Central memory CD8-positive, alpha-beta T cell (primary cell): Measurements from ENCODE around the gene CAMK1D.
"Not testable (repeated sequence)": the region's sequence is repeated elsewhere in the genome, so short reads cannot be mapped to it uniquely, and the experiment has no call there.

Experiments
- ATAC-seq: fragments of 150-1000 bp; cut with Tn5 transposase; replicated peaks from 2 replicates; pipeline ENCODE4 v1.10.0; 2022; ENCODE audit warnings: mild to moderate bottlenecking, moderate FRiP score, moderate number of reproducible peaks; ENCODE audit not compliant: poor library complexity, severe bottlenecking; ENCODE audit errors: extremely low read depth
- DNase-seq, 2 donors: peaks; one replicate each; pipeline ENCODE4 v3.0.0; 2021; ENCODE audit warnings: low spot score in 2 of 2
- H3K27ac Mint-ChIP-seq: one replicate; pipeline ENCODE4 v1.8.0; 2022; ENCODE audit warnings: low read depth, mild to moderate bottlenecking, moderate library complexity, mixed read lengths
- H3K27me3 Mint-ChIP-seq: one replicate; pipeline ENCODE4 v1.8.0; 2022; ENCODE audit warnings: mixed read lengths
- H3K36me3 Mint-ChIP-seq: one replicate; pipeline ENCODE4 v1.8.0; 2022; ENCODE audit warnings: mild to moderate bottlenecking, moderate library complexity, mixed read lengths; ENCODE audit not compliant: insufficient read depth
- H3K4me1 Mint-ChIP-seq: one replicate; pipeline ENCODE4 v1.8.0; 2022; ENCODE audit warnings: mixed read lengths
- H3K4me3 Mint-ChIP-seq: one replicate; pipeline ENCODE4 v1.8.0; 2022; ENCODE audit warnings: mild to moderate bottlenecking, moderate library complexity, mixed read lengths
- H3K9me3 Mint-ChIP-seq: one replicate; pipeline ENCODE4 v1.8.0; 2022; ENCODE audit warnings: mixed read lengths

Gene CAMK1D

DNA sequence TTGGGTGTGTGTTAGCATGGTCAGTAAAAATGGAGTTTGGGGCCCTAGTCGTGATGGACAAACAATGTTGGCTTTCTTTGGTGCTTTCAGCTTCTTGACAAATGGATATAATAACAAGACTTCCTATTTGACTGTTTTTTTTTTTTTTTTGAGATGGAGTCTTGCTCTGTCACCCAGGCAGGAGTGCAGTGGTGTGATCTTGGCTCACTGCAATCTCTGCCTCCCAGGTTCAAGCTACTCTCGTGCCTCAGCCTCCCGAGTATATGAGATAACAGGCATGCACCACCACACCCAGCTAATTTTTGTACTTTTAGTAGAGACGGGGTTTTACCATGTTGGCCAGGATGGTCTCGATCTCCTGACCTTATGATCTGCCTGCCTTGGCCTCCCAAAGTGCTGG is 11.8 kb downstream of the CAMK1D start:
- H3K9me3 Mint-ChIP-seq, ATAC-seq, H3K27ac Mint-ChIP-seq, DNase-seq, H3K27me3 Mint-ChIP-seq, H3K4me3 Mint-ChIP-seq: not testable (repeated sequence)
- H3K4me1 Mint-ChIP-seq, result peaks cover 35% of the 10 kb centered on the region
- peaks cover 11% of the 10 kb centered on the region for H3K36me3 Mint-ChIP-seq

DNA sequence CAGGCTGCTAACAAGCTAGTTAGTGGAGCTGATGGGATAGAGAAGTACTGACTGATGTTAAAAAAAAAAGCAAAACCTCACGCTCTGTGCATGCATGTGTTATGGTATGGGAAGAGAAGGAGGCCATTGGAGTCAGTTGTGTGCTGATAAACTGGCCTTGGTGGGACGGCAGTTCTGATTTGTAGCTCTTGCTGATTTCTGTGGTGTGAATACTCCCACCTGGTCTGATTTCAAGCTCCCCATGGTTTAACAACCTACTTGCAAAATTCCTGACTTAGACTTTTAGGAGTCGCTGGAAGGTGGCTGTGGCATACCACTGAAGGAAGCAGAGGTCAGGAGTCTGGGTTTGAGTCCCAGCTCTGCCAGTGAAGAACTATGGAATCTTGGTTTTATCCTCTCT is 15.2 kb downstream of the CAMK1D start:
- DNase-seq (no peak), ATAC-seq (no peak)

DNA sequence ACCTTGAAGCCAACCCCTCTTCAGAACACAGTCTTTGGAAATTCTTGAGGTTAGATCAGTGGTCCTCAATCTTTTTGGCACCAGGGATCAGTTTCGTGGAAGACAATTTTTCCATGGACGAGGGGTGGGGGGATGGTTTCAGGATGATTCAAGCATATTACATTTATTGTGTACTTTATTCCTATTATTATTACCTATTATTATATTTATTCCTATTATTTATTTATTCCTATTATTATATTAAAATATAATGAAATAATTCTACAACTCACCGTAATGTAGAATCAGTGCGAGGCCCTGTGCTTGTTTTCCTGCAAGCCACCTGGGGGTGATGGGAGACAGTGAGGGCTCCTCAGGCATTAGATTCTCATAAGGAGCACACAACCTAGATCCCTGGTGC is 17.9 kb downstream of the CAMK1D start:
- no peaks in the 10 kb centered on the region for H3K27me3 Mint-ChIP-seq
- ATAC-seq (no peak), DNase-seq (no peak)
- peaks cover 4% of the 10 kb centered on the region for H3K36me3 Mint-ChIP-seq
- no peak overlapping the region for H3K4me3 Mint-ChIP-seq
- no peak overlapping the region for H3K27ac Mint-ChIP-seq
- H3K9me3 Mint-ChIP-seq, result no peaks in the 10 kb centered on the region
- peaks cover 16% of the 10 kb centered on the region for H3K4me1 Mint-ChIP-seq

More for the DNA sequence above, 15.2 kb downstream of the CAMK1D start:
- no peaks in the 10 kb centered on the region for H3K27me3 Mint-ChIP-seq
- H3K27ac Mint-ChIP-seq, result no peak overlapping the region
- no peaks in the 10 kb centered on the region for H3K9me3 Mint-ChIP-seq
- H3K4me1 Mint-ChIP-seq, result peaks cover 25% of the 10 kb centered on the region
- peaks cover 7% of the 10 kb centered on the region for H3K36me3 Mint-ChIP-seq
- no peak overlapping the region for H3K4me3 Mint-ChIP-seq

DNA sequence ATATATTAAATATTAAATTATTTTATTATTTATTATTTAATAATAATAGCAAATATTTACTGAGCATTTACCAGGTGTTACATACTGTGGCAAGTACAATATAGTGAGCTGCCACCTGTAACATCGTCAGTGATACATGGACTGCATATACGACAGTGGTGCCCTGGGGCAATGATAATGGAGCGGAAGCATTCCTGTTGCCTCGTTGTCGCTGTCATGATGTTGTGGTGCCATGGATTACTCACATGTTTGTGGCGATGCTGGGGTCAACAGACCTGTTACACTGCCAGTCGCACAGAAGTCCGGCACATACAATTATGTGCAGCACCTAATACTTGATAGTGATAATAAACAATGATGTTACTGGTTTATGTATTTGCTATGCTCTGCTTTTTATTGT is 20.6 kb downstream of the CAMK1D start:
- Mint-ChIP-seq H3K4me1 (peaks cover 15% of the 10 kb centered on the region), H3K36me3 (peaks cover 6% of the 10 kb centered on the region), H3K4me3 (no peak overlapping the region), H3K27ac (no peak overlapping the region), H3K9me3 (no peaks in the 10 kb centered on the region), H3K27me3 (no peaks in the 10 kb centered on the region)
- ATAC-seq (no peak), DNase-seq (no peak)

DNA sequence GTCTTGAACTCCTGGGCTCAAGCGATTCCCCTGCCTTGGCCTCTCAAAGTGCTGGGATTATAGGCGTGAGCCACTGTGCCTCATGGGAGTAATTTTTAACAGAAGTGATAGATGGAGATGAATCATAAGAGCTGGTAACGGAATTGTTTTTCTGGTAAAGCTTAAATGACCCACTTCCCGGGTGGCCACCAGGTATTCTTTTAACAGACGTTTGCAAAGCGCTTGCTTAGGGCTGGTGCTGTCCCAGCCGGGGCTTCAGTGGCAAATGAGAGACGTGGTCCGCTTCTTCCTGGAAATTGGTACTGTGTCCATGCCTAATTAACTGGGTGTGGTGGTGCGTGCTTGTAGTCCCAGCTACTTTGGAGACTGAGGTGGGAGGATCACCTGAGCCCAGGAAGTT is 23.5 kb downstream of the CAMK1D start:
- Mint-ChIP-seq H3K4me1 (peaks cover 6% of the 10 kb centered on the region), H3K36me3 (peaks cover 9% of the 10 kb centered on the region), H3K27ac (no peak overlapping the region), H3K27me3 (no peaks in the 10 kb centered on the region), H3K9me3 (no peaks in the 10 kb centered on the region), H3K4me3 (no peak overlapping the region)
- ATAC-seq (no peak), DNase-seq (no peak)

DNA sequence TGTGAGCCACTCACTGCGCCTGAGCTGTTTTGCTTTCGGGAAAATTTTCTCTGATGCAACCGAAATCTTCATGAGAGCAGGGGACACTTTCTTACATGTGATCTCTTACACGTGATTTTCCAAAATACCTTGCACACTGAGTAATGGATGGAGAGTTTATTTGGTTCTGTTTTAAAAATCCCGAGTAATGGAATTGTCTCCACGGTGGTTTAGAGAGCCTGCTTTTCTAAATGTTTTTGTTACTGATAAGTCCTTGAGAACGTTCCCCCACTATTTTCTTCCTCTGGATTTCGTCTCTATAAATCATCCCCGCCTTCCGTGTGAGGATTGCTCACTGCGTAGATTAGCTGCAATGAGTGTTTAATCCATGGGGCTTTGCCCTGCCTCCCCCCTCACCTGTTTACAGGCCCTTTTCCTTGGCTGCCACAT is 25.7 kb downstream of the CAMK1D start:
- DNase-seq (no peak), ATAC-seq (no peak)
- Mint-ChIP-seq H3K27ac (no peak overlapping the region), H3K36me3 (peaks cover 11% of the 10 kb centered on the region), H3K27me3 (no peaks in the 10 kb centered on the region), H3K9me3 (no peaks in the 10 kb centered on the region), H3K4me1 (peaks cover 6% of the 10 kb centered on the region), H3K4me3 (no peak overlapping the region)

DNA sequence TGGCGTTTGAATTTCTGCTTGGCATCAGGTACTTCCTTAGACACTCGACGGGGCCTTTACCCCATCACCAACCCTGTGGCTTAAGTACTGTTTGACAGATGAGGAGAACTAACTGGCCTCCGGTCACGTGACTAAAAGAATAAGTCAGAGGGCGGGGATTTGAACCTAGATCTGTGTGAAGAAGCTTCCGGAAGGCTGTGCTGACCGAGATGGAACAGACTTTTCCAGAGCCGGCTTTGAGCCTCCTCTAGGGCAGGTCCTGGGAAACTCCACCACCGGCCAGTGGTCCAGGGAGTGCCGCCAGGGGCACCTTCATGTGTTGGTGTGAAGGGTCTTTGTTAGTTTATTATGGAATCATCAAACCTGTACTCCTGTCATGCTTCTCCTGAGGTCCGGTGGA is 26.9 kb downstream of the CAMK1D start:
- Mint-ChIP-seq H3K4me1 (peaks cover 6% of the 10 kb centered on the region), H3K4me3 (no peak overlapping the region), H3K27me3 (no peaks in the 10 kb centered on the region), H3K27ac (no peak overlapping the region), H3K36me3 (peaks cover 8% of the 10 kb centered on the region), H3K9me3 (no peaks in the 10 kb centered on the region)
- ATAC-seq (no peak), DNase-seq (no peak)

DNA sequence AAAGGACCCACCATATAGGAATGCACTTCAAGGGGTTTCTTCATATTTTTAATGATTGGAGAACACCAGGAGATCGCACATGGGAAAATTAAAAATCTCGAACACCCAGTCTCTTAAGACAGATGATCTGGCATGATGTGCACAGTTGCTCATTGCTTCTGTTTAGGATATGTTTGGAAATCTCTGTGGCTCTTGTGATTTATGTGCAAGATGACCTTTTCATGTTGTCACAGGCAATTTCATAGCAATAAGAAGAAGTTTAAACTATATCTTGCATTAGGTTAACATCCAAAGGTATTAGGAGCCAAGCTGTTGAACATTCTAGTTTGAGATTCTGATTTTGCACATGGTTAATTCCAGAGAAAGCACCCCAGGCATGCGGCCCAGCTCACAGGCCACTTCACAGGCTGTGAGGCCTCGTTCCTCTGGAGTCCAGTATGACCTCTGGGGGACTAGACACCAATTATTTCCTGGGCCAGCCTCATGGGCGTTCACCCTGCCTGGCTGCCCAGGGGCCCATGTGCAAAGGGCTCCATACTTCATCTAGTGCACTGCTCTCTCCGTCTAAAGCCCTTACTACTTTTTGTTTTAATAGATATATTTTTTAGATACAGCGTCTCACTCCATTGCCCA is 28.4 kb downstream of the CAMK1D start:
- DNase-seq (no peak), ATAC-seq (no peak)
- no peaks in the 10 kb centered on the region for H3K27me3 Mint-ChIP-seq
- no peak overlapping the region for H3K27ac Mint-ChIP-seq
- H3K4me1 Mint-ChIP-seq, result peaks cover 6% of the 10 kb centered on the region
- H3K9me3 Mint-ChIP-seq, result no peaks in the 10 kb centered on the region
- peaks cover 7% of the 10 kb centered on the region for H3K36me3 Mint-ChIP-seq
- no peak overlapping the region for H3K4me3 Mint-ChIP-seq

DNA sequence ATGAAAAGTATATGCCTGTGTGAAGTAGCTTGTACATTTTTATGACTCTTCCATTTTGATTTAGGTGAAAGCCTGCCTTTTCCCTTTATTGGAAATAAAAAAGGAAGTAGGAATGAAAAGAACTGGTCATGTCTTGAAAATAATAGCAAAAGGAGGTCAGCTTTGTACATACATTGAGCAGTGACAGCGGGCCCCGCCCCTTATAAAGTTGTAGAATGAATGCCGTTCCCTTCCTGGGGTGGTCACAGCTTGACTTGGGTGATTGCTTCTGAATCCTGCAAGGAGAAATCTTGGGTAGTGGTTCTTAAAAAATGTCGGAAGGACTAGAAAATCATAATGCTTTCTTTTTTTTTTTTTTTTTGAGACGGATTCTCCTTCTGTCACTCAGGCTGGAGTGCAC is 31.7 kb downstream of the CAMK1D start:
- no peak for ATAC-seq
- H3K27ac Mint-ChIP-seq, result no peak overlapping the region

DNA sequence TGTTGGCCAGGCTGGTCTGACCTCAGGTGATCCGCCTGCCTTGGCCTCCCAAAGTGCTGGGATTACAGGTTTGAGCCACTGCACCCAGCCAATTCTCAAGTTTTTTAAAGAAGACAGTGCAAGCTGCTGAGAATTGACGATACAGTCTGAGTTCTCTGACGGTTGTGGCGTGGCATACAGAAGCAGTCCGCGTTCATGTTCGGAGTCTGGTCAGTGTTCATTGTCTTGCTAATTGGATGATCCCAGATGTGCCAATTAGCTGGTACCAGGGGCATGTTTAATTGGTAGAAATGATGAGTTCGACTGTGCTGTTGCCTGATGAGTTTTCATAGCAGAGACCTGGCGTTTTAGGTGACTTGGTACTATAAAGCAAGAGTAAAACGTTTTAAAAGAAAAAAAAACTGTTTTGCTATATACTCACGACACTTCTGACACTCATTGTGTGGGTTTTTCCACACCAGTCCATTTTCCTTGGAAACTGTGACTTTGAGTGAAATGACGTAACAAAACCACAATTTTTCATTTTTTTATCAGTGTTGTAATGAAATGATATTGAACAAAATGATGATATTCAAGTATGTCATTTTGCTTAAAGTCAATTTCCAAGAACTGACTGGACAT is 32.3 kb downstream of the CAMK1D start:
- peaks cover 2% of the 10 kb centered on the region for H3K36me3 Mint-ChIP-seq
- no peak overlapping the region for H3K4me3 Mint-ChIP-seq
- H3K27ac Mint-ChIP-seq, result no peak overlapping the region
- H3K9me3 Mint-ChIP-seq, result no peaks in the 10 kb centered on the region
- H3K4me1 Mint-ChIP-seq, result peaks cover 6% of the 10 kb centered on the region
- ATAC-seq, result no peak
- no peaks in the 10 kb centered on the region for H3K27me3 Mint-ChIP-seq
- no peak for DNase-seq

More for the DNA sequence above, 31.7 kb downstream of the CAMK1D start:
- peaks cover 6% of the 10 kb centered on the region for H3K4me1 Mint-ChIP-seq
- H3K36me3 Mint-ChIP-seq, result peaks cover 2% of the 10 kb centered on the region
- H3K4me3 Mint-ChIP-seq, result no peak overlapping the region
- no peak for DNase-seq
- H3K9me3 Mint-ChIP-seq, result no peaks in the 10 kb centered on the region
- no peaks in the 10 kb centered on the region for H3K27me3 Mint-ChIP-seq

DNA sequence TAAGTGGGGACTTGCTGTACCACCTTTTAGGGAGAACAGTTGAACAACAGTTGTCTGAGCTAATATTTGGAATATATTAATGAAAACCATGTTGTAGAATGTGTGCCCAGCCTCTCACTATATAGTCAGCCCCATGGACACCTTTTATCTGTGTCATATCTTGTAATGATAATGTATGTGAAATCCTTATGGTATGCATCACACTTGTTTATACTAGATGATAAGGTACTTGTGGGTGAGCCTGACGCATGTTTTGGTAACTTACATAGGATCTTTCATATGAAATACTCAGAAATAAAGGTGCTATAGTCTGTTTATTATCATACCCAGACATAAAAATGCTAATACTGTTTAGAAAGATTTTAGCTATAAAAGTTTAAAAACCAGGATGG is 32.8 kb downstream of the CAMK1D start:
- no peak for DNase-seq
- Mint-ChIP-seq H3K27me3 (no peaks in the 10 kb centered on the region), H3K27ac (no peak overlapping the region), H3K36me3 (peaks cover 2% of the 10 kb centered on the region), H3K9me3 (no peaks in the 10 kb centered on the region), H3K4me3 (no peak overlapping the region), H3K4me1 (peaks cover 6% of the 10 kb centered on the region)
- no peak for ATAC-seq

DNA sequence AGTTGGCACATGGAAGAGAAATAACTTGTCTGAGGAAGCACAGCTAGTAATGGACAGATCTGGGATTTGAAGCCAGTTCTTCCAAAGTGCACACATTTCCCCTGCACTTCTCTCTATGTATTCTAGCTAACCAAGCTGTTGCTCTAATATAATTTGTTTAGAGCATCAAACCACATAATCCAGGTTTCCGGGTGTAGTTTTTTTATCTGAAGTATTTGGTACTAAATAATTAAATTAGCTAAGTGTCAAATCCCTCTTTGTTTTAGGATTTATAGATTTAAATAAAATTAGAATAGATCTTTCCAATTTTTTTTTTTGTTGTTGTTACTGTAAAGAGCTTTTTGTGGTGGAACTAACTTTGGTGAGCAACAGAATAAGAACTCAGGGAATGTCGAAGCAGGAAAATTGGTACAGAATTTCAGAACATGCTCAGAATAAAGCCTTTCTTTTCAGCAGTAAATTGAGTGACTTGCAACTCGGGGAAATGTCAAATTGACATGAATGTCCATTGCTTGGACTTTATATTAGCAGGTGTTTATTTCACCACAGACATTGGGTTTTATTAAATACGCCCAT is 33.7 kb downstream of the CAMK1D start:
- Mint-ChIP-seq H3K36me3 (peaks cover 2% of the 10 kb centered on the region), H3K27me3 (no peaks in the 10 kb centered on the region), H3K27ac (no peak overlapping the region), H3K9me3 (no peaks in the 10 kb centered on the region), H3K4me1 (peaks cover 7% of the 10 kb centered on the region), H3K4me3 (no peak overlapping the region)
- ATAC-seq (no peak), DNase-seq (no peak)

DNA sequence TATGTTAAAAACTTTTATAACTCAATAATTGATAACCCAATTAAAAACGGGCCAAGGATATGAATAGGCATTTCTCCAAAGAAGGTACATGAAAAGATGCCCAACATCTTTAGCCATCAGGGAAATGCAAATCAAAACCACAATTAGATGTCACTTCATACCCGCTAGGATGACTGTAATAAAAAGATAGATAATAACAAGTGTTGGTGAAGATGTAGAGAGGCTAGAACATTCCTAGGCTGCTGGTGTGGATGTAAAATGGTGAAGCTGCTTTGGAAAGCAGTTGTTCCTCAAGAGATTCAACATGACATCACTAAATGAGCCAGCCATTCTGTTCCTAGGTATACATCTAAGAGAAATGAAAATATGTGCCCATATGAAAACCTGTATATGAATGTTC is 35.6 kb downstream of the CAMK1D start:
- H3K36me3 Mint-ChIP-seq, result no peaks in the 10 kb centered on the region
- peaks cover 26% of the 10 kb centered on the region for H3K4me1 Mint-ChIP-seq
- H3K27me3 Mint-ChIP-seq, result no peaks in the 10 kb centered on the region
- H3K9me3 Mint-ChIP-seq, result no peaks in the 10 kb centered on the region
- DNase-seq (no peak), ATAC-seq (no peak)
- H3K4me3 Mint-ChIP-seq, result no peak overlapping the region
- no peak overlapping the region for H3K27ac Mint-ChIP-seq
